HepG2 (cell line): Measurements from ENCODE around the gene FAM181A. TPM values are rescaled to one million over a fixed set of nuclear protein-coding genes. Genes with fewer than 3 reads are reported as not detected.

Experiments used
- AGO1 ChIP-seq: fragments of 200-400 bp; formaldehyde crosslinking; IDR thresholded peaks from 2 replicates; pipeline ENCODE4 v1.6.1; 2017; ENCODE audit warnings: mild to moderate bottlenecking, low read depth, low read length, moderate library complexity; ENCODE audit not compliant: poor library complexity, severe bottlenecking
- AKAP8 ChIP-seq: sonication (generic); formaldehyde crosslinking; IDR thresholded peaks from 2 replicates; pipeline ENCODE4 v1.5.1; 2020; ENCODE audit warnings: mild to moderate bottlenecking, missing genetic modification reagents
- ATF5 ChIP-seq: sonication (generic); formaldehyde crosslinking; IDR thresholded peaks from 2 replicates; pipeline ENCODE4 v1.4.0; 2020; ENCODE audit warnings: mild to moderate bottlenecking, low read depth, missing genetic modification reagents
- ELF1 ChIP-seq: sonication (generic); formaldehyde crosslinking; IDR thresholded peaks from 2 replicates; pipeline ENCODE4 v1.4.0; 2020; ENCODE audit warnings: missing genetic modification reagents
- GFI1 ChIP-seq: sonication (generic); formaldehyde crosslinking; IDR thresholded peaks from 2 replicates; pipeline ENCODE4 v1.5.0; 2020; ENCODE audit warnings: missing genetic modification reagents, mild to moderate bottlenecking, borderline replicate concordance
- HIC2 ChIP-seq: sonication (generic); formaldehyde crosslinking; IDR thresholded peaks from 2 replicates; pipeline ENCODE4 v1.9.0; 2022; ENCODE audit warnings: low read depth, missing genetic modification reagents
- KLF15 ChIP-seq: sonication (generic); formaldehyde crosslinking; IDR thresholded peaks from 2 replicates; pipeline ENCODE4 v1.8.1; 2023; ENCODE audit warnings: borderline replicate concordance, mild to moderate bottlenecking, inconsistent platforms, missing genetic modification reagents, mixed read lengths
- MTA1 ChIP-seq: sonication (generic); formaldehyde crosslinking; IDR thresholded peaks from 2 replicates; pipeline ENCODE4 v1.4.0; 2020; ENCODE audit warnings: missing genetic modification reagents, mild to moderate bottlenecking, borderline replicate concordance
- PAF1 ChIP-seq: IDR thresholded peaks from 2 replicates; pipeline ENCODE4 v1.6.1; 2016; ENCODE audit warnings: missing genetic modification reagents, missing compliant biosample characterization
- SATB2 ChIP-seq: sonication (generic); formaldehyde crosslinking; IDR thresholded peaks from 2 replicates; pipeline ENCODE4 v1.5.0; 2020; ENCODE audit warnings: missing genetic modification reagents
- SIX4 ChIP-seq: sonication (generic); formaldehyde crosslinking; IDR thresholded peaks from 2 replicates; pipeline ENCODE4 v1.4.0; 2020; ENCODE audit warnings: missing genetic modification reagents
- SMAD3 ChIP-seq: sonication (generic); formaldehyde crosslinking; IDR thresholded peaks from 2 replicates; pipeline ENCODE4 v1.4.0; 2020; ENCODE audit warnings: missing genetic modification reagents
- SRF ChIP-seq: IDR thresholded peaks from 2 replicates; pipeline ENCODE4 v1.6.1; 2011; ENCODE audit warnings: mild to moderate bottlenecking, low read depth, low read length, moderate library complexity
- TAF1 ChIP-seq: sonication (generic); formaldehyde crosslinking; IDR thresholded peaks from 2 replicates; pipeline ENCODE4 v1.4.0; 2020; ENCODE audit warnings: missing genetic modification reagents
- TCF7L2 ChIP-seq: IDR thresholded peaks from 2 replicates; pipeline ENCODE4 v1.6.1; 2011; ENCODE audit warnings: mild to moderate bottlenecking, low read depth, low read length, moderate library complexity
- ZBTB8A ChIP-seq: sonication (generic); formaldehyde crosslinking; IDR thresholded peaks from 2 replicates; pipeline ENCODE4 v1.4.0; 2020; ENCODE audit warnings: mild to moderate bottlenecking, low read depth, missing genetic modification reagents, borderline replicate concordance
- ZMYM3 ChIP-seq: sonication (generic); formaldehyde crosslinking; IDR thresholded peaks from 2 replicates; pipeline ENCODE4 v1.5.1; 2020; ENCODE audit warnings: mild to moderate bottlenecking, missing genetic modification reagents
- ZNF441 ChIP-seq: sonication (generic); formaldehyde crosslinking; IDR thresholded peaks from 2 replicates; pipeline ENCODE4 v1.7.0; 2021; ENCODE audit warnings: missing genetic modification reagents, borderline replicate concordance
- ZNF605 ChIP-seq: sonication (generic); formaldehyde crosslinking; IDR thresholded peaks from 2 replicates; pipeline ENCODE4 v1.8.0; 2022; ENCODE audit warnings: mild to moderate bottlenecking, missing genetic modification reagents
- ZNF768 ChIP-seq: sonication (generic); formaldehyde crosslinking; IDR thresholded peaks from 2 replicates; pipeline ENCODE4 v1.4.0; 2020; ENCODE audit warnings: missing genetic modification reagents
- ZNF781 ChIP-seq: sonication (generic); formaldehyde crosslinking; IDR thresholded peaks from 2 replicates; pipeline ENCODE4 v1.5.1; 2020; ENCODE audit warnings: borderline replicate concordance, mild to moderate bottlenecking, missing genetic modification reagents; ENCODE audit errors: not compliant biosample characterization
- ZSCAN20 ChIP-seq: sonication (generic); formaldehyde crosslinking; IDR thresholded peaks from 2 replicates; pipeline ENCODE4 v1.4.0; 2020; ENCODE audit warnings: missing genetic modification reagents, mild to moderate bottlenecking, borderline replicate concordance
- ZSCAN29 ChIP-seq: sonication (generic); formaldehyde crosslinking; conservative IDR thresholded peaks from 2 replicates; pipeline ENCODE4 v1.4.0; 2020; ENCODE audit warnings: mild to moderate bottlenecking, missing genetic modification reagents
- ZSCAN31 ChIP-seq: sonication (generic); formaldehyde crosslinking; IDR thresholded peaks from 2 replicates; pipeline ENCODE4 v1.5.0; 2020; ENCODE audit warnings: low read depth, mild to moderate bottlenecking, missing genetic modification reagents
- polyA plus RNA-seq, 8 experiments: library from polyadenylated mRNA; depleted of rRNA in 3 of 8; stranded (reverse) in 7 of 8; unstranded in 1 of 8; fragments of >200 nt; fragmentation: Illumina TruSeq in 4 of 8; extraction: Trizol in 4 of 8; gene quantifications; 2 replicates each; pipeline versions ENCODE4 v1.2.1 to v1.2.3, GENCODE V29; 2011 to 2016; ENCODE audit warnings: low read depth in 4 of 8, missing spikeins in 1 of 8, mixed read lengths in 1 of 8; ENCODE audit not compliant: insufficient read depth in 1 of 8
- total RNA-seq, 5 experiments: library from RNA; depleted of rRNA; stranded (reverse); fragments of >200 nt; fragmentation: Illumina TruSeq; extraction: Trizol; gene quantifications; 2 replicates each; pipeline ENCODE4 v1.2.3, GENCODE V29; 2016; ENCODE audit warnings: low read depth in 1 of 5
- TF ChIP-seq, protein P1 (sequence below): sonication (generic); formaldehyde crosslinking; IDR thresholded peaks from 2 replicates; pipeline ENCODE4 v1.4.0; 2020; ENCODE audit warnings: missing genetic modification reagents
- TF ChIP-seq, protein P2 (sequence below): sonication (generic); formaldehyde crosslinking; conservative IDR thresholded peaks from 2 replicates; pipeline ENCODE4 v1.8.0; 2022; ENCODE audit warnings: missing genetic modification reagents

FAM181A gene
- total and polyA plus RNA-seq, 2 of the 13 experiments (the other 11 are each of a cell fraction or from before 2014, with no cell fraction given): 1.1 to 1.5 TPM

- TF ChIP-seq HIC2 (CRISPR knock-in tag) (no peak; the same call in 1 of the 2 replicates), ZNF441 (CRISPR knock-in tag) (no peak), ZBTB8A (CRISPR knock-in tag) (no peak), TCF7L2 (no peak), ZNF781 (CRISPR knock-in tag) (peak; percentile 73), AKAP8 (CRISPR knock-in tag) (no peak), ZNF605 (CRISPR knock-in tag) (no peak; the same call in none of the 2 replicates), ZSCAN20 (CRISPR knock-in tag) (no peak), SMAD3 (CRISPR knock-in tag) (no peak), ZMYM3 (CRISPR knock-in tag) (peak; percentile 86), ATF5 (CRISPR knock-in tag) (no peak), ZSCAN29 (CRISPR knock-in tag) (no peak), GFI1 (peak; percentile 99), SRF (no peak), ELF1 (CRISPR knock-in tag) (no peak; the same call in 1 of the 2 replicates), ZNF768 (no peak), PAF1 (CRISPR knock-in tag) (no peak), AGO1 (no peak), ZSCAN31 (CRISPR knock-in tag) (0 out of 2 replicates have a peak, but pooled peaks have one; percentile 11), TAF1 (CRISPR knock-in tag) (no peak; the same call in 1 of the 2 replicates), SIX4 (peak; percentile 73; the same call in 1 of the 2 replicates), SATB2 (CRISPR knock-in tag) (0 out of 2 replicates have a peak, but pooled peaks have one; percentile 86), KLF15 (CRISPR knock-in tag) (no peak), MTA1 (CRISPR knock-in tag) (no peak; the same call in 1 of the 2 replicates)
- TF ChIP-seq, protein P1, sequence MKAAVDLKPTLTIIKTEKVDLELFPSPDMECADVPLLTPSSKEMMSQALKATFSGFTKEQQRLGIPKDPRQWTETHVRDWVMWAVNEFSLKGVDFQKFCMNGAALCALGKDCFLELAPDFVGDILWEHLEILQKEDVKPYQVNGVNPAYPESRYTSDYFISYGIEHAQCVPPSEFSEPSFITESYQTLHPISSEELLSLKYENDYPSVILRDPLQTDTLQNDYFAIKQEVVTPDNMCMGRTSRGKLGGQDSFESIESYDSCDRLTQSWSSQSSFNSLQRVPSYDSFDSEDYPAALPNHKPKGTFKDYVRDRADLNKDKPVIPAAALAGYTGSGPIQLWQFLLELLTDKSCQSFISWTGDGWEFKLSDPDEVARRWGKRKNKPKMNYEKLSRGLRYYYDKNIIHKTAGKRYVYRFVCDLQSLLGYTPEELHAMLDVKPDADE (CRISPR knock-in tag): no peak
- TF ChIP-seq, protein P2, sequence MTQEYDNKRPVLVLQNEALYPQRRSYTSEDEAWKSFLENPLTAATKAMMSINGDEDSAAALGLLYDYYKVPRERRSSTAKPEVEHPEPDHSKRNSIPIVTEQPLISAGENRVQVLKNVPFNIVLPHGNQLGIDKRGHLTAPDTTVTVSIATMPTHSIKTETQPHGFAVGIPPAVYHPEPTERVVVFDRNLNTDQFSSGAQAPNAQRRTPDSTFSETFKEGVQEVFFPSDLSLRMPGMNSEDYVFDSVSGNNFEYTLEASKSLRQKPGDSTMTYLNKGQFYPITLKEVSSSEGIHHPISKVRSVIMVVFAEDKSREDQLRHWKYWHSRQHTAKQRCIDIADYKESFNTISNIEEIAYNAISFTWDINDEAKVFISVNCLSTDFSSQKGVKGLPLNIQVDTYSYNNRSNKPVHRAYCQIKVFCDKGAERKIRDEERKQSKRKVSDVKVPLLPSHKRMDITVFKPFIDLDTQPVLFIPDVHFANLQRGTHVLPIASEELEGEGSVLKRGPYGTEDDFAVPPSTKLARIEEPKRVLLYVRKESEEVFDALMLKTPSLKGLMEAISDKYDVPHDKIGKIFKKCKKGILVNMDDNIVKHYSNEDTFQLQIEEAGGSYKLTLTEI (CRISPR knock-in tag): no peak
Measured at GRCh38 chr14:93902619-93903307, 24.4 kb upstream of the FAM181A start (continued).
